ENCODE measurements around the gene IFI35.
A peak's percentile ranks its signal among the peaks of the same experiment; 100 is the strongest.

- TF ChIP-seq CTCF (IDR thresholded peaks at IDR 0.05) (no peak), POLR2A (IDR thresholded peaks at IDR 0.05) (no peak), EP300 (IDR thresholded peaks at IDR 0.05) (no peak), POLR2AphosphoS5 (IDR thresholded peaks at IDR 0.05) (peak in 2 of 3 donors; percentile 25 to 57)
These were observed 9.0 kb downstream of the IFI35 start for GRCh38 chr17:43015579-43015978.

Measured in stomach (tissue), 4 donors.